IPS-20b (cell line): Measurements from ENCODE around the gene UGT8.
A peak's percentile ranks its signal among the peaks of the same experiment; 100 is the strongest.

Source experiments
- H3K27ac ChIP-seq: one replicate; pipeline ENCODE4 v1.5.1; 2013; ENCODE audit warnings: low read length
- H3K27me3 ChIP-seq: 2 replicates; pipeline ENCODE4 v1.6.1; 2013; ENCODE audit warnings: mild to moderate bottlenecking, low read length, inconsistent platforms; ENCODE audit not compliant: insufficient read depth
- H3K36me3 ChIP-seq: 2 replicates; pipeline ENCODE4 v1.6.1; 2013; ENCODE audit warnings: low read depth, mild to moderate bottlenecking, inconsistent platforms, low read length, moderate library complexity; ENCODE audit not compliant: insufficient read depth
- H3K4me1 ChIP-seq: 2 replicates; pipeline ENCODE4 v1.6.1; 2013; ENCODE audit warnings: mild to moderate bottlenecking, control low read depth, inconsistent platforms, low read length, moderate library complexity; ENCODE audit not compliant: insufficient read depth
- H3K4me3 ChIP-seq: 2 replicates; pipeline ENCODE4 v1.5.1; 2013; ENCODE audit warnings: mild to moderate bottlenecking, low read length, inconsistent platforms
- H3K9ac ChIP-seq: 2 replicates; pipeline ENCODE4 v1.6.1; 2013; ENCODE audit warnings: low read depth, mild to moderate bottlenecking, inconsistent platforms, low read length, moderate library complexity
- H3K9me3 ChIP-seq: 2 replicates; pipeline ENCODE4 v1.6.1; 2013; ENCODE audit warnings: mild to moderate bottlenecking, low read depth, low read length, inconsistent platforms; ENCODE audit not compliant: insufficient read depth

The UGT8 gene

DNA sequence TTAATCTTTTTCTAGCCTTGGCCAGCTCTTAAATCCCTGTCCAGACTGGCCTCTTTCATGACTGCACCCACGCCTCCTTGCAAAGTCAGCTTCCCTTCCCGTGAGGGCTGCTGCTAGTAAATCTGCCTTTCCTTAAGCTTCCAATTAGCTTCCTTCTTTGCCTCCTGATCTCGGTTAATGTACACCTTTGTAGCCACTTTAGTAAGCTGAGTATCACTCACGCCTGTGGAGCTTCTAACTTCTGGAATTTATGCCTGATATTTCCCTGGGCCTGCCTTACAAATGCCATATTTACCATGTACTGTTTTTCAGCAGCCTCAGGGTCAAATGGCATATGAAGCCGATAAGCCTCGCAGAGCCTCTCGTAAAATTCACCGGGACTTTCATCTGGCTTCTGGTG, 5.1 kb upstream of the UGT8 start:
- Histone ChIP-seq H3K4me1 (no peaks in the 10 kb centered on the region; the same call in 1 of the 2 replicates), H3K4me3 (no peak overlapping the region), H3K9me3 (peaks cover 12% of the 10 kb centered on the region; the same call in 1 of the 2 replicates), H3K9ac (no peak overlapping the region), H3K36me3 (peaks cover 8% of the 10 kb centered on the region; the same call in 1 of the 2 replicates), H3K27me3 (peaks cover 12% of the 10 kb centered on the region), H3K27ac (no peak overlapping the region)

DNA sequence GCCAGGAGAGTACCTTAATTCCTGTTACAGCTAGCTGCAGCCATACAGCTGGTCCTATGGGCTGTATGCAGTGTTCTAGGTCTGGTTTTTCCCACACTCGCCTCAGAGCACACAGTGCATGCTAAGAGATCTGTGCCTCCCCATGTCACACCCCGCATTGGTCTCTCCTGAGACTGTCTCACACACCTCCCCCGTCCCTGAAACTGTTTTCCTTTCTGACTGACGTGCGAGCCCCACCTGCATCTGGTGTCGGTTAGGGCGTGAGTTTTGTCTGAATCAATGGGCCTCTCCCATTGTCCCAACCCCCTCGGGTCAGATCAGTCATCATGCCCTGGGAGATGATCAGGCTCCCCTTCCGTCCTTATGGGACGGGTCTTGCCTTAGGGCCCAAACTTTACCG, 3.4 kb upstream of the UGT8 start:
- H3K36me3 ChIP-seq: peaks cover 8% of the 10 kb centered on the region; the same call in 1 of the 2 replicates
- H3K4me1 ChIP-seq: no peaks in the 10 kb centered on the region; the same call in 1 of the 2 replicates
- H3K9ac ChIP-seq: no peak overlapping the region
- H3K9me3 ChIP-seq: peaks cover 12% of the 10 kb centered on the region; the same call in 1 of the 2 replicates
- H3K27me3 ChIP-seq: peaks cover 24% of the 10 kb centered on the region
- H3K4me3 ChIP-seq: no peak overlapping the region
- no peak overlapping the region for H3K27ac ChIP-seq

DNA sequence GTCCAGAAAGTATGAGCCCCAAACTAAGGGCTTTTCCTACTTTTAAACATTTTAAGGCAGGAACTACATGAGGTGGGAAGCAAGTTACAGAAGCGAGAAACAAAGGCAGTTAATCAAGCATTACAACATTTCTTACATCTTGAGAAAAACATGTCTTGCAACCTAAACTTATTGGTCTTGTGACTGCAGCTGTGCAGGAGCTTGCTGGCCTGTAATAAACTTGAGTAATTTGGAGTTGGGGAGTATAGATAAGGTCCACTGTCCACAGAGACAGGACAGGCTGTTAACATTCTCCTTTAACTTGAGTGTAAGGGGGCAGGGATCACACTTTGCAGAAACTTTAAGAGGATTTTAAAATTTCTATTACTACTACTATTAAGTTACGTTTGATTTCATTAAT, 2.7 kb upstream of the UGT8 start:
- Histone ChIP-seq H3K9ac (no peak overlapping the region), H3K27me3 (peaks cover 31% of the 10 kb centered on the region), H3K4me3 (no peak overlapping the region), H3K36me3 (peaks cover 8% of the 10 kb centered on the region; the same call in 1 of the 2 replicates), H3K9me3 (peaks cover 12% of the 10 kb centered on the region; the same call in 1 of the 2 replicates), H3K4me1 (peaks cover 2% of the 10 kb centered on the region; the same call in 1 of the 2 replicates), H3K27ac (no peak overlapping the region)

GRCh38 chr4:114597410-114598115, 1.0 kb upstream of the UGT8 start:
- Histone ChIP-seq H3K9me3 (peaks cover 12% of the 10 kb centered on the region; the same call in 1 of the 2 replicates), H3K36me3 (peaks cover 8% of the 10 kb centered on the region; the same call in 1 of the 2 replicates), H3K9ac (peak overlapping the region; percentile 80; the same call in 1 of the 2 replicates), H3K27me3 (peaks cover 37% of the 10 kb centered on the region), H3K27ac (no peak overlapping the region), H3K4me1 (peaks cover 3% of the 10 kb centered on the region; the same call in 1 of the 2 replicates), H3K4me3 (peak overlapping the region; percentile 96)

GRCh38 chr4:114599231-114599902, 760 bp downstream of the UGT8 start:
- Histone ChIP-seq H3K9ac (peak overlapping the region; percentile 80; the same call in 1 of the 2 replicates), H3K4me1 (peaks cover 3% of the 10 kb centered on the region; the same call in 1 of the 2 replicates), H3K27me3 (peaks cover 37% of the 10 kb centered on the region), H3K36me3 (peaks cover 8% of the 10 kb centered on the region; the same call in 1 of the 2 replicates), H3K4me3 (peak overlapping the region; percentile 96), H3K9me3 (peaks cover 12% of the 10 kb centered on the region; the same call in 1 of the 2 replicates), H3K27ac (no peak overlapping the region)

- peaks cover 7% of the 10 kb centered on the region; the same call in 1 of the 2 replicates for H3K9me3 ChIP-seq
- peaks cover 3% of the 10 kb centered on the region; the same call in 1 of the 2 replicates for H3K4me1 ChIP-seq
- peak overlapping the region; percentile 96 for H3K4me3 ChIP-seq
- peaks cover 37% of the 10 kb centered on the region for H3K27me3 ChIP-seq
- H3K27ac ChIP-seq: no peak overlapping the region
- peak overlapping the region; percentile 80; the same call in 1 of the 2 replicates for H3K9ac ChIP-seq
- peaks cover 4% of the 10 kb centered on the region; the same call in 1 of the 2 replicates for H3K36me3 ChIP-seq
Measured at GRCh38 chr4:114599903-114600552, 1.4 kb downstream of the UGT8 start.

DNA sequence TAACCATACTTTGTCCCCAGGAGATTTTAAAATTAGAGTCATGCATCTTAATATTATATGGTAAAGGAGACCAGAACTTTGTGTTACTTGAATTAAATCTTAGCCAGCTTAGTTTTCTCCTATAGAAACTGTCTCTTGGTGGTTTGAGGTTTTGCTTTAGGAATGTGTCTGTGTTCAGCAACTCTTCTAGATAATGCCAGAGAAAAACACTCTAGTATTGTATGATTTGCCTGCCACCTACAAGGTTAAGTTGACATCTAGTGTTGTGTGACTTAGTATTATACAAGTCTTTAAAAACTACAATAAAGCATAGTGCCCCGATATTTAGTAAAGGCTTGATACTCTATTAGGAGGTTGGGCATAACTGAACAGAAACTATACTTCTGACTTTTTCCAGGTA, 2.1 kb downstream of the UGT8 start:
- H3K9me3 ChIP-seq: peaks cover under 1% of the 10 kb centered on the region; the same call in 1 of the 2 replicates
- peaks cover 37% of the 10 kb centered on the region for H3K27me3 ChIP-seq
- H3K36me3 ChIP-seq: no peaks in the 10 kb centered on the region; the same call in 1 of the 2 replicates
- H3K27ac ChIP-seq: no peak overlapping the region
- peaks cover 3% of the 10 kb centered on the region; the same call in 1 of the 2 replicates for H3K4me1 ChIP-seq
- 0 out of 2 replicates have a peak overlapping the region, but pooled peaks have one; percentile 80 for H3K9ac ChIP-seq
- peak overlapping the region; percentile 96 for H3K4me3 ChIP-seq

GRCh38 chr4:114601304-114602052, 2.9 kb downstream of the UGT8 start:
- H3K27ac ChIP-seq: no peak overlapping the region
- peaks cover 37% of the 10 kb centered on the region for H3K27me3 ChIP-seq
- H3K36me3 ChIP-seq: no peaks in the 10 kb centered on the region
- H3K9ac ChIP-seq: no peak overlapping the region
- peaks cover 4% of the 10 kb centered on the region; the same call in 1 of the 2 replicates for H3K4me1 ChIP-seq
- no peak overlapping the region for H3K4me3 ChIP-seq
- H3K9me3 ChIP-seq: no peaks in the 10 kb centered on the region

- Histone ChIP-seq H3K36me3 (no peaks in the 10 kb centered on the region), H3K9ac (no peak overlapping the region), H3K9me3 (no peaks in the 10 kb centered on the region), H3K4me1 (peaks cover 10% of the 10 kb centered on the region; the same call in 1 of the 2 replicates), H3K27ac (no peak overlapping the region), H3K4me3 (no peak overlapping the region), H3K27me3 (peaks cover 25% of the 10 kb centered on the region)
Measured at GRCh38 chr4:114603497-114603896, 4.9 kb downstream of the UGT8 start.

GRCh38 chr4:114606245-114606644, 7.6 kb downstream of the UGT8 start:
- no peaks in the 10 kb centered on the region for H3K36me3 ChIP-seq
- H3K27me3 ChIP-seq: peaks cover 3% of the 10 kb centered on the region; the same call in 1 of the 2 replicates
- H3K9me3 ChIP-seq: no peaks in the 10 kb centered on the region
- H3K27ac ChIP-seq: no peak overlapping the region
- no peak overlapping the region for H3K4me3 ChIP-seq
- H3K9ac ChIP-seq: no peak overlapping the region
- H3K4me1 ChIP-seq: peaks cover 7% of the 10 kb centered on the region; the same call in 1 of the 2 replicates
